ENCODE data around the gene PKMYT1. TPM values are rescaled to one million over a fixed set of nuclear protein-coding genes. Genes with fewer than 3 reads are reported as not detected.
"Not testable (repeated sequence)": the region's sequence is repeated elsewhere in the genome, so short reads cannot be mapped to it uniquely, and the experiment has no call there.

PKMYT1 gene
- total RNA-seq, 2 donors from 2014 or later: 4.4 to 12.6 TPM

DNA sequence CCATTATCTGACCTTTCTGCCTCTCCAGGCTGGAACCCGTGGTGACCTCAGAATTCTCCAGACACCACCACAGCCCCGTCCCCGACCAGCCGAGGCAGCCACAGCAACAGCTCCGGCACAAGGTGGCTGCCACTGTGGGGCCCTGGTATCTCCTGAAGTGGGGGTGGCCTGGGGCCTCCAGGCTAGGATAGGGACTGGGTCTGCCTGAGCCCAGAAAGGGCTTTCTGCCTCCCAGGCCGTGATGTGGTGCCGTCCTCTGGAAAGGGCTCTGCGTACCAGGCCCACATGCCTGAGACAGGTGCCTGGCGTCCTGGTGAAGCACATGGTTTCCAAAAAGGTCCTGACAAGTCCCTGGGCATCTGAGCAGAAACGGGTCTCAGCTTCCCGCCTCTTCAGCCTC, 51.5 kb downstream of the PKMYT1 start:
- DNase-seq: no peak
- no peak for ATAC-seq
- intact Hi-C loops (cut with DNase I, micrococcal nuclease): no loop called here

DNA sequence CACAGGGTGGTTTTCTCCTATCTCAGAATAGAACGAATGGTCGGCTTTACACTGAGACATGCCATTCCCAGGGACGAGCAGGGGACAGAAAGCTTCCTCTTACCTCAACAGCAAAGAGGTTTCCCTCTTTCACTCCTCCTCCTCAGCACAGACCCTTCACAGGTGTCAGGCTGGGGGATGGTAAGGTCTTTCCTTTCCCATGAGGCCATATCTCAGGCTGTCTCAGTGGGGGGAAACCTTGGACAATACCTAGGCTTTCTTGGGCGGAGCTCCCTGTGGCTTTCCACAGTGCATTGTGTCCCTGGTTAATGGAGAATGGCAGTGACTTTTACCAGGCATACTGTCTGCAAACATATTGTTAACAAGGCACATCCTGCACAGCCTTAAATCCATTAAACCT, 52.1 kb downstream of the PKMYT1 start:
- DNase-seq; intact Hi-C loops (cut with DNase I, micrococcal nuclease); ATAC-seq: not testable (repeated sequence)

DNA sequence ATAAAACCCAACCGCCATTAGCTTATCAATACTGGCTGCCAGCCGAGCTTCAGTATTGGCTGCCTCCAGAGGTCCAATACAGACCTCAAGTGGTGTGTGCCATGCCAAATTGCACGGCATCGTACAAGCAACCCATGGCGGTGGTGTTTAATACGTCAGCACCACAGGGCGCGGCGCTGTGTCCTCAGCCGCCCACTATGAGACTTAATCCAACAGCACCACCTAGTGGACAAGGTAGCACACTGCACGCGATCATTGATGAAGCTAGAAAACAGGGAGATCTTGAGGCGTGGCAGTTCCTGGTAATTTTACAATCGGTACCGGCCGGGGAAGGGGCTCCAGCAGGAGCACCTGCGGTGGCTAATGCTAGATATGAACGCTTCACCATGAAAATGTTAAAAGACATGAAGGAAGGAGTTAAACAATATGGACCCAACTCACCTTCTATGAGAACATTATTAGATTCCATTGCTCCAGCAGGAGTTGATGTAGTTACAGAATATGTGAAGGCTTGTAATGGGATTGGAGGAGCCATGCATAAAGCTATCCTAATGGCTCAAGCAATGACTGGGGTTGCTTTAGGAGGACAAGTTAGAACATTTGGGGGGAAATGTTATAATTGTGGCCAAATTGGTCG, 53.1 kb downstream of the PKMYT1 start:
- DNase-seq: peak; percentile 83 to 94
- ATAC-seq: peak; percentile 94
- intact Hi-C loops (cut with DNase I, micrococcal nuclease): no loop called here

DNA sequence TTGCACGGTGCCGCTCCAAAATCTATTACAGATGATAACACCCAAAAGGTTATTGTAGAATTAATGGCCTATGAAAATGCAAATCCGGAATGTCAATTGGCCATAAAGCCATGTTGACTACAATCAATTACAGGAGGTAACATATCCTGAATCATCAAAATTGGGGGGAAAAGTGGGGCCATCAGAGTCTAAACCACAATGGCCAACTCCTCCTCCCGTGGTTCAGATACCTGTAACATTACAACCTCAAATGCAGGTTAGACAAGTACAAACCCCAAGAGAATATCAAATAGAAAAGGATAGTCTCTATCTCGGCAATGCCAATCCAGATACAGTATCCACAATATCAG, 53.6 kb downstream of the PKMYT1 start:
- intact Hi-C loops (cut with DNase I, micrococcal nuclease): no loop called here
- DNase-seq: no peak
- ATAC-seq: no peak

GRCh38 chr16:2925951-2926649, 54.1 kb downstream of the PKMYT1 start:
- intact Hi-C loops (cut with DNase I, micrococcal nuclease): no loop called here
- ATAC-seq (no peak), DNase-seq (no peak)

DNA sequence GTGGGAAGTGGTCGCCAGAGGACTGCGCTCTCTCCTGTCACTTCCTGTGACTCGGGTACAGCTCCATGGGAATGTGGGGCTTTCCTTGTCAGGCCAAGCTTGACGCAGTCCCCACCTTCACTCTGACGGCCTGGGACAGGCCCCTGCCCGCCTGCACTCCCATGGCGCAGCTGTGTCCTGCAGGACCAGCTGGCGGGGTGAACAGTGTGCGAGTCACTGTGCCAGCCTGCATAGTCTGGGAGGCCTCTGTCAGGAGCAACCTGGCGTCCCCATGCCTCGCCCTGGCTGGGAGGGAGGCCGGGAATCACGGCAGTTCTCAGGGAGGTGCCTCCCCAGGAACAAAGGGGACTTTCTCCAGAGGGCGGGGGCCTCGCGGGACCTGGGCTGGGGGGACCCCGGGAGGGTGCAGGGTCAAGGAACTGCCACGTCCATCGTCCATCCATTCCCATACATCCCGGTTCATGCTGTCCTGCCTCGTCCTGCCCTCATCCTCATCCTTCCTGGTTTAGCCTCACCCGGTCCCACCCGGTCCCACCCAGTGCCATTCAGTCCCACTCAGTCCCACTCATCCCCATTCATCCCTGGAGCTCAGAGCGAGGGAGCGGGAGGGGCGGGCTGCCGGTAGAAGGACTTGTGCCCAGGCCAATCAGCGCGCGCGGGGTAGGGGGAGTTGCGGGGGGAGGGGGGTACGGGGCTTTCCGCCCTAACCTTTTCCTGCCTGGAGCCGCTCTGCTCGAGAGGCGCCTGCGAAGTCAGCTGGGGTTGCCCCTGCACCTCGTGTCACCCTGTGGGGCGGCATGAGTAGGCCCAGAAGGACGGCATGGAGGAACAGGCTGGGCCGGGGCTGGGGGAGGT, 55.1 kb downstream of the PKMYT1 start:
- DNase-seq (no peak), ATAC-seq (no peak)
- intact Hi-C loops (cut with DNase I, micrococcal nuclease): no loop called here

DNA sequence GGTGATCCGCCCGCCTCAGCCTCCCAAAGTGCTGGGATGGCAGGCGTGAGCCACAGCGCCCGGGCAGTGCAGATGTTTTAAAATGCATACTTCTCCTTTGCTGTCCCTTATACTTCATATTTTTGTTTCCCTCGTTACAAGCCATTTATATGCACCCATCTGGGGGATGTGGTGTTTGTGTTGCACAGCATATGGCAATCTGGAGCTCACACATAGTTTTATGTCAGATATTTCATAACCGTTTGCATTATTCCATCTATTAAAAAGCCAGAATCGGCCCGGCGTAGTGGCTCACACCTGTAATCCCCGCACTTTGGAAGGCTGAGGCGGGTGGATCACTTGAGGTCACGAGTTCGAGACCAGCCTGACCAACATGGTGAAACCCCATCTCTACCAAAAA, 56.8 kb downstream of the PKMYT1 start:
- DNase-seq: no peak
- intact Hi-C loops (cut with DNase I, micrococcal nuclease): no loop called here
- ATAC-seq: no peak

Other genes with a start within 250 kb of the PKMYT1 start
- gene SRRM2, start 227.8 kb downstream of the PKMYT1 start, total RNA-seq: 100 to 1,000 TPM; 476 to 593 TPM
- 100 to 1,000 TPM; 209 to 336 TPM for gene ELOB, start 203.2 kb downstream of the PKMYT1 start, total RNA-seq
- not detected for gene PRSS33, start 192.9 kb downstream of the PKMYT1 start, total RNA-seq
- not detected for gene PRSS41, start 182.0 kb downstream of the PKMYT1 start, total RNA-seq
- 1 to 10 TPM; 1.7 to 6.4 TPM for gene PRSS21, start 163.2 kb downstream of the PKMYT1 start, total RNA-seq
- gene ZG16B, start 150.1 kb downstream of the PKMYT1 start, total RNA-seq: 10 to 100 TPM; 40.9 to 50.0 TPM
- gene PRSS22, start 122.3 kb downstream of the PKMYT1 start, total RNA-seq: 10 to 100 TPM in 1 of 2 donors, under 1 TPM in 1; 0.78 to 12.9 TPM
- gene FLYWCH2, start 97.2 kb downstream of the PKMYT1 start, total RNA-seq: 10 to 100 TPM; 20.7 to 30.8 TPM
- gene FLYWCH1, start 68.5 kb downstream of the PKMYT1 start, total RNA-seq: 10 to 100 TPM; 23.0 to 27.3 TPM
- 1 to 10 TPM in 1 of 2 donors, under 1 TPM in 1; 0.89 to 1.1 TPM for gene KREMEN2, start 16.2 kb downstream of the PKMYT1 start, total RNA-seq
- 10 to 100 TPM in 1 of 2 donors, 1 to 10 TPM in 1; 8.7 to 12.7 TPM for gene PAQR4, start 11.1 kb downstream of the PKMYT1 start, total RNA-seq
- gene CLDN9, start 32.5 kb upstream of the PKMYT1 start, total RNA-seq: under 1 TPM; 0.40 to 0.42 TPM
- not detected for gene CLDN6, start 37.7 kb upstream of the PKMYT1 start, total RNA-seq
- 10 to 100 TPM; 10.5 to 19.3 TPM for gene TNFRSF12A, start 39.9 kb upstream of the PKMYT1 start, total RNA-seq
- 10 to 100 TPM; 26.6 to 31.4 TPM for gene HCFC1R1, start 43.5 kb upstream of the PKMYT1 start, total RNA-seq
- gene THOC6, start 43.6 kb upstream of the PKMYT1 start, total RNA-seq: 10 to 100 TPM; 18.8 to 19.3 TPM
- gene BICDL2, start 56.5 kb upstream of the PKMYT1 start, total RNA-seq: 100 to 1,000 TPM in 1 of 2 donors, 10 to 100 TPM in 1; 91.8 to 107 TPM
- 1 to 10 TPM in 1 of 2 donors, under 1 TPM in 1; 0.70 to 1.1 TPM for gene MMP25, start 66.1 kb upstream of the PKMYT1 start, total RNA-seq
- gene IL32, start 85.2 kb upstream of the PKMYT1 start, total RNA-seq: 100 to 1,000 TPM; 265 to 865 TPM
- not detected for gene ZSCAN10, start 118.8 kb upstream of the PKMYT1 start, total RNA-seq
- gene ZNF205, start 132.1 kb upstream of the PKMYT1 start, total RNA-seq: 1 to 10 TPM; 8.2 to 9.6 TPM
- 10 to 100 TPM; 12.3 to 13.8 TPM for gene ZNF213, start 154.6 kb upstream of the PKMYT1 start, total RNA-seq
- not detected for gene OR1F1, start 207.8 kb upstream of the PKMYT1 start, total RNA-seq